HG03039 (cell line): Measurements from ENCODE around the gene PCDHA2.
"Not testable (repeated sequence)": the region's sequence is repeated elsewhere in the genome, so short reads cannot be mapped to it uniquely, and the experiment has no call there.

ENCODE experiments used
- ATAC-seq: cut with Tn5 transposase; IDR thresholded peaks from one replicate; pipeline ENCODE4 v1.9.1; 2021; ENCODE audit warnings: mild to moderate bottlenecking, moderate library complexity; ENCODE audit not compliant: unreplicated experiment

The PCDHA2 gene

GRCh38 chr5:140808889-140809291 lies 14.2 kb downstream of the PCDHA2 start:
- ATAC-seq: no peak

- ATAC-seq: no peak
These were observed 27.0 kb downstream of the PCDHA2 start, which contains the start of gene PCDHA5 for GRCh38 chr5:140821375-140822280. TSS of gene PCDHA5 (plus strand) at chr5:140821613.

DNA sequence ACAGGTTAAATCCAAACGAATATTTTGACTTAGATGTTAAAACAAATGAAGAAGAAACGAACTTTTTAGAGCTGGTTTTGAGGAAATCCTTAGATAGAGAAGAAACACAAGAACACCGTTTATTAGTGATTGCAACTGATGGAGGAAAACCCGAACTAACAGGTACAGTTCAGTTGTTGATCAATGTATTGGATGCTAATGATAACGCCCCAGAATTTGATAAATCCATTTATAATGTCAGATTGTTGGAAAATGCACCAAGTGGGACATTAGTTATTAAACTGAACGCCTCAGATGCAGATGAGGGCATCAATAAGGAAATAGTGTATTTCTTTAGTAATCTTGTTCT lies 27.6 kb downstream of the PCDHA2 start:
- no peak for ATAC-seq

DNA sequence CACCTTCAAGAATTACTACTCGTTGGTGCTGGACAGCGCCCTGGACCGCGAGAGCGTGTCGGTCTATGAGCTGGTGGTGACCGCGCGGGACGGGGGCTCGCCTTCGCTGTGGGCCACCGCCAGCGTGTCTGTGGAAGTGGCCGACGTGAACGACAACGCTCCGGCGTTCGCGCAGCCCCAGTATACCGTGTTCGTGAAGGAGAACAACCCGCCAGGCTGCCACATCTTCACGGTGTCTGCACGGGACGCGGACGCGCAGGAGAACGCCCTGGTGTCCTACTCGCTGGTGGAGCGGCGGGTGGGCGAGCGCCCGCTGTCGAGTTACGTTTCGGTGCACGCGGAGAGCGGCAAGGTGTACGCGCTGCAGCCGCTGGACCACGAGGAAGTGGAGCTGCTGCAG lies 28.3 kb downstream of the PCDHA2 start:
- not testable (repeated sequence) for ATAC-seq

DNA sequence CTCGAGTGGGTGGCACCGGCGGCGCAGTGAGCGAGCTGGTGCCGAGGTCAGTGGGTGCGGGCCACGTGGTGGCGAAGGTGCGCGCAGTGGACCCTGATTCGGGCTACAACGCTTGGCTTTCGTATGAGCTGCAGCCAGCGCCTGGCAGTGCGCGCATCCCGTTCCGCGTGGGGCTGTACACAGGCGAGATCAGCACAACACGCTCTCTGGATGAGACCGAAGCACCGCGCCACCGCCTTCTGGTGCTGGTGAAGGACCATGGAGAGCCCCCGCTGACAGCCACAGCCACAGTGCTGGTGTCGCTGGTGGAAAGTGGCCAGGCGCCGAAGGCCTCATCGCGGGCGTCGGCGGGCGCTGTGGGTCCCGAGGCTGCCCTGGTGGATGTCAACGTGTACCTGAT lies 28.8 kb downstream of the PCDHA2 start:
- ATAC-seq: no peak

DNA sequence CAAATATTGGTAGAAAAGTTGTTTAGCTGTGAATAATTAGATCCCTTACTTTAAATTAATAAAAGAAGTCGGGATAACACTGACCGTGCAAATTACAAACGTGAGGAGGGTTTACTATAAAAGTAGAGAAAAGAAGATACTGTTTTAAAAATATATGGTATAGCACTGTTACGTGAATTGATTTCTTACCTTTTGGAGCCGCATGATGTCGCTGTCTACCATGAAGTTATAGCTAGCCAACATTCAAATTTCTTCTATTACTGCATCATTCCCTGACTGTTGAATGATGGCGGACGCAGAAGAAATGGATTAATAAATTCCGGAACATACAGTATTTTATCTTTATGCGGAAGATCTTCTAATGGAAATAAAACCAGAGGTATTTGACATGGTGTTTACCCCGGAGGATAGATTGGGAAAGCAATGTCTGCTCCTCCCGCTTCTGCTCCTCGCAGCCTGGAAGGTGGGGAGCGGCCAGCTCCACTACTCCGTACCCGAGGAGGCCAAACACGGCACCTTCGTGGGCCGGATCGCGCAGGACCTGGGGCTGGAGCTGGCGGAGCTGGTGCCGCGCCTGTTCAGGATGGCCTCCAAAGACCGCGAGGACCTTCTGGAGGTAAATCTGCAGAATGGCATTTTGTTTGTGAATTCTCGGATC lies 33.2 kb downstream of the PCDHA2 start, which contains the start of gene PCDHA6:
Gene PCDHA6 (plus strand): TSS at position 257 of the 658 bp plus-strand sequence. CDS start 132 bp downstream, at position 389.
- ATAC-seq: no peak

DNA sequence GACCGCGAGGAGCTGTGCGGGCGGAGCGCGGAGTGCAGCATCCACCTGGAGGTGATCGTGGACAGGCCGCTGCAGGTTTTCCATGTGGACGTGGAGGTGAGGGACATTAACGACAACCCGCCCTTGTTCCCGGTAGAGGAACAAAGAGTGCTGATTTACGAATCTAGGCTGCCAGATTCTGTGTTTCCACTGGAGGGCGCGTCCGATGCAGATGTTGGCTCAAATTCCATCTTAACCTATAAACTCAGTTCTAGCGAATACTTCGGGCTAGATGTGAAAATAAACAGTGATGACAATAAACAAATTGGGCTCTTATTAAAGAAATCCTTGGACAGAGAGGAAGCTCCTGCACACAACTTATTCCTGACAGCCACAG lies 33.7 kb downstream of the PCDHA2 start:
- ATAC-seq: no peak

- not testable (repeated sequence) for ATAC-seq
These were observed 35.2 kb downstream of the PCDHA2 start for GRCh38 chr5:140829511-140830501.

GRCh38 chr5:140833993-140834392 lies 39.3 kb downstream of the PCDHA2 start, which contains the start of gene PCDHA7:
TSS of gene PCDHA7 (plus strand) at chr5:140834269. CDS start at chr5:140834384, 115 bp downstream.
- no peak for ATAC-seq

- not testable (repeated sequence) for ATAC-seq
These were observed 39.9 kb downstream of the PCDHA2 start for GRCh38 chr5:140834439-140835008.

- no peak for ATAC-seq
These were observed 41.2 kb downstream of the PCDHA2 start for GRCh38 chr5:140835622-140836510.

DNA sequence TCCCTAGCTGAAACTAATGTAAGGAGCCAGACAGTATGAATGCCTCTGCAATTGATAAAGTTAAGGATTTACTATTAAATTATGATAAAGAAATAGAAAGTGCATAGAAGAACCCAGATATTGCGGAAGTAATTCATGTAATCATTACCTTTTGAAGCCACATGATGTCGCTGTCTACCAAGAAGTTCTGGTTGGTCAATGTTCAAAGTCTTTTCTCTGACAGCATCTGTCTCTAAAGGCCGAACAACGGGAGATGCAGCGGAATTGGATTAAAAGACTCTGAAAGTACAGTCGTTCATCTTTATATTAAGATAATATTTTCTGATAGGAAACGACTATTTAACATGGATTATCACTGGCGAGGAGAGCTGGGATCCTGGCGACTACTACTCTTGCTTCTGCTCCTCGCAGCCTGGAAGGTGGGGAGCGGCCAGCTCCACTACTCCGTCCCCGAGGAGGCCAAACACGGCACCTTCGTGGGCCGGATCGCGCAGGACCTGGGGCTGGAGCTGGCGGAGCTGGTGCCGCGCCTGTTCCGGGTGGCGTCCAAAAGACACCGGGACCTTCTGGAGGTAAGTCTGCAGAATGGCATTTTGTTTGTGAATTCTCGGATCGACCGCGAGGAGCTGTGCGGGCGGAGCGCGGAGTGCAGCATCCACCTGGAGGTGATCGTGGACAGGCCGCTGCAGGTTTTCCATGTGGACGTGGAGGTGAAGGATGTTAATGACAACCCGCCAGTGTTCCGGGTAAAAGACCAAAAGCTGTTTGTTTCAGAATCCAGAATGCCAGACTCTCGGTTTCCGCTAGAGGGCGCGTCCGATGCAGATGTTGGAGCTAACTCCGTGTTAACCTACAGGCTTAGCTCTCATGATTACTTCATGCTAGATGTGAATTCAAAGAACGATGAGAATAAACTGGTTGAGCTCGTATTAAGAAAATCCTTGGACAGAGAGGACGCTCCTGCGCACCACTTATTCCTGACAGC lies 46.6 kb downstream of the PCDHA2 start, which contains the start of gene PCDHA8:
Gene PCDHA8 (plus strand): TSS at position 210 of the 985 bp plus-strand sequence. CDS start 135 bp downstream, at position 345.
- ATAC-seq: no peak

DNA sequence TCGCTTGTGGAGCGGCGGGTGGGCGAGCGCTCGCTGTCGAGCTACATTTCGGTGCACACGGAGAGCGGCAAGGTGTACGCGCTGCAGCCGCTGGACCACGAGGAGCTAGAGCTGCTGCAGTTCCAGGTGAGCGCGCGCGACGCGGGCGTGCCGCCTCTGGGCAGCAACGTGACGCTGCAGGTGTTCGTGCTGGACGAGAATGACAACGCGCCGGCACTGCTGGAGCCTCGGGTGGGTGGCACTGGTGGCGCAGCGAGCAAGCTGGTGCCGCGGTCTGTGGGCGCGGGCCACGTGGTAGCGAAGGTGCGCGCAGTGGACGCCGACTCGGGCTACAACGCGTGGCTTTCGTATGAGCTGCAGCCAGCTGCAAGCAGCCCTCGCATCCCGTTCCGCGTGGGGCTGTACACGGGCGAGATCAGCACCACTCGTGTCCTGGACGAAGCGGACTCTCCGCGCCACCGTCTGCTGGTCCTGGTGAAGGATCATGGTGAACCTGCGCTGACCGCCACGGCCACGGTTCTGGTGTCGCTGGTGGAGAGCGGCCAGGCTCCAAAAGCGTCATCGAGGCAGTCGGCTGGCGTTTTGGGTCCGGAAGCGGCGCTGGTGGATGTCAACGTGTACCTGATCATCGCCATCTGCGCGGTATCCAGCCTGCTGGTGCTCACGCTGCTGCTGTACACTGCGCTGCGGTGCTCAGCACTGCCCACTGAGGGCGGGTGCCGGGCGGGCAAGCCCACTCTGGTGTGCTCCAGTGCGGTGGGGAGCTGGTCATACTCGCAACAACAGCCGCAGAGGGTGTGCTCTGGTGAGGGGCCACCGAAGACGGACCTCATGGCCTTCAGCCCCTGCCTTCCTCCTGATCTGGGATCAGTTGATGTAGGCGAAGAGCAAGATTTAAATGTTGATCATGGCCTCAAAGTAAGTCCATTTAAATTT lies 48.4 kb downstream of the PCDHA2 start:
- ATAC-seq: no peak
